ENCODE results near the gene TMEM200B. TPM values are rescaled to one million over a fixed set of nuclear protein-coding genes. Genes with fewer than 3 reads are reported as not detected.
"Not testable (repeated sequence)": the region's sequence is repeated elsewhere in the genome, so short reads cannot be mapped to it uniquely, and the experiment has no call there.

Gene TMEM200B
- total RNA-seq, 1 donor from 2014 or later: 15.4 TPM

- peaks cover 24% of the 10 kb centered on the region for H3K4me1 Mint-ChIP-seq (ENCODE audit: low read depth)
- H3K36me3 Mint-ChIP-seq (ENCODE audit: low read depth): peaks cover 21% of the 10 kb centered on the region
Measured at GRCh38 chr1:29159773-29160172, 36.1 kb upstream of the TMEM200B start.

GRCh38 chr1:29157269-29157601 lies 33.5 kb upstream of the TMEM200B start:
- H3K36me3 Mint-ChIP-seq (ENCODE audit: low read depth): peaks cover 29% of the 10 kb centered on the region
- TF ChIP-seq, protein P1, sequence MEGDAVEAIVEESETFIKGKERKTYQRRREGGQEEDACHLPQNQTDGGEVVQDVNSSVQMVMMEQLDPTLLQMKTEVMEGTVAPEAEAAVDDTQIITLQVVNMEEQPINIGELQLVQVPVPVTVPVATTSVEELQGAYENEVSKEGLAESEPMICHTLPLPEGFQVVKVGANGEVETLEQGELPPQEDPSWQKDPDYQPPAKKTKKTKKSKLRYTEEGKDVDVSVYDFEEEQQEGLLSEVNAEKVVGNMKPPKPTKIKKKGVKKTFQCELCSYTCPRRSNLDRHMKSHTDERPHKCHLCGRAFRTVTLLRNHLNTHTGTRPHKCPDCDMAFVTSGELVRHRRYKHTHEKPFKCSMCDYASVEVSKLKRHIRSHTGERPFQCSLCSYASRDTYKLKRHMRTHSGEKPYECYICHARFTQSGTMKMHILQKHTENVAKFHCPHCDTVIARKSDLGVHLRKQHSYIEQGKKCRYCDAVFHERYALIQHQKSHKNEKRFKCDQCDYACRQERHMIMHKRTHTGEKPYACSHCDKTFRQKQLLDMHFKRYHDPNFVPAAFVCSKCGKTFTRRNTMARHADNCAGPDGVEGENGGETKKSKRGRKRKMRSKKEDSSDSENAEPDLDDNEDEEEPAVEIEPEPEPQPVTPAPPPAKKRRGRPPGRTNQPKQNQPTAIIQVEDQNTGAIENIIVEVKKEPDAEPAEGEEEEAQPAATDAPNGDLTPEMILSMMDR (IDR thresholded peaks at IDR 0.05): no peak
- peaks cover 20% of the 10 kb centered on the region for H3K4me1 Mint-ChIP-seq (ENCODE audit: low read depth)
- H3K27ac Mint-ChIP-seq (ENCODE audit: unreplicated experiment): no peak overlapping the region
- H3K4me3 Mint-ChIP-seq (ENCODE audit: unreplicated experiment): no peak overlapping the region
- H3K27me3 Mint-ChIP-seq (ENCODE audit: low read depth): no peaks in the 10 kb centered on the region
- no peak for DNase-seq (ENCODE audit: low spot score)
- H3K9me3 Mint-ChIP-seq (ENCODE audit: low read depth): no peaks in the 10 kb centered on the region

More at GRCh38 chr1:29159773-29160172, 36.1 kb upstream of the TMEM200B start:
- Mint-ChIP-seq H3K27me3 (ENCODE audit: low read depth) (no peaks in the 10 kb centered on the region), H3K4me3 (ENCODE audit: unreplicated experiment) (no peak overlapping the region), H3K27ac (ENCODE audit: unreplicated experiment) (no peak overlapping the region), H3K9me3 (ENCODE audit: low read depth) (no peaks in the 10 kb centered on the region)
- DNase-seq (ENCODE audit: low spot score): no peak
- TF ChIP-seq, protein P1 (IDR thresholded peaks at IDR 0.05): no peak

DNA sequence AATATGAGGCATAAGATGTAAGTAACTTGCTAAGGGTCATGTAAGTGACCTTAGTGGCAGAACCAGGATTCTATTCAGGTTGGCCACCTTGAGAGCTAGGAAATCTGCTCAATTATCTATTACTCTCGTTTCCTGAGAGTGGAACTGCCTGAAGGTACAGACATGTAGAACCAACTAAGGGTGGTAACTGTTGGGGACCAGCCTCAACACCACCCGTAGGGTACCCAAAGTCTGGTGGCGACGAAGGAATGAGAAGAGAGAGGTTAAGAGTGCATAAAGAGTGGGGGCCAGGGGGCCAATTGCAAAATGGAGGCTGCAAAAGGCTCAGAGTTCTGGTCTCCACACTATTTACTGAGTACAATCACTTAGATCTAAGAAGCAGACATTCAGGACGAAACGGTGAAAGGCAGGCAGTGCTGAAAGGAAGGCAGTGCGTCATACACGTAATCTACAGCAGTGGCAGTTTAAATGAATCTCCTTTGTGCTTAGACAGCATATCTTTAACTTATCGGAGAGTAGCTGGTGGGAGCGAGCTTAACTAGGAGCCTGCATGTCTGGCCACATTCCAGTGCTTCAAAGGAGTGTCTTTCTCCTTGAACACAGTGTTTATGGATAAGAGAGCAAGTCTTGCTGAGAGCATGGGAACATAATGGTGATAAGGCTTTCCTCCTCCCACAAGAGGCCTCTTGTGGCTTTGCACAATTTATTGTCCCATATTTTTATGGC lies 33.0 kb upstream of the TMEM200B start:
- Mint-ChIP-seq H3K4me3 (ENCODE audit: unreplicated experiment) (no peak overlapping the region), H3K27me3 (ENCODE audit: low read depth) (no peaks in the 10 kb centered on the region), H3K9me3 (ENCODE audit: low read depth) (no peaks in the 10 kb centered on the region), H3K36me3 (ENCODE audit: low read depth) (peaks cover 32% of the 10 kb centered on the region), H3K4me1 (ENCODE audit: low read depth) (peaks cover 17% of the 10 kb centered on the region), H3K27ac (ENCODE audit: unreplicated experiment) (peak overlapping the region; percentile 49)
- no peak for DNase-seq (ENCODE audit: low spot score)
- TF ChIP-seq, protein P1 (IDR thresholded peaks at IDR 0.05): no peak

GRCh38 chr1:29152046-29152805 lies 28.5 kb upstream of the TMEM200B start:
- Mint-ChIP-seq H3K4me3 (ENCODE audit: unreplicated experiment) (no peak overlapping the region), H3K9me3 (ENCODE audit: low read depth) (no peaks in the 10 kb centered on the region), H3K27me3 (ENCODE audit: low read depth) (no peaks in the 10 kb centered on the region), H3K4me1 (ENCODE audit: low read depth) (peaks cover 13% of the 10 kb centered on the region), H3K36me3 (ENCODE audit: low read depth) (peaks cover 54% of the 10 kb centered on the region), H3K27ac (ENCODE audit: unreplicated experiment) (no peak overlapping the region)
- DNase-seq (ENCODE audit: low spot score): no peak
- TF ChIP-seq, protein P1 (IDR thresholded peaks at IDR 0.05): no peak

- DNase-seq (ENCODE audit: low spot score): peak; percentile 24
- H3K4me1 Mint-ChIP-seq (ENCODE audit: low read depth); H3K27ac Mint-ChIP-seq (ENCODE audit: unreplicated experiment); H3K9me3 Mint-ChIP-seq (ENCODE audit: low read depth); H3K27me3 Mint-ChIP-seq (ENCODE audit: low read depth); H3K4me3 Mint-ChIP-seq (ENCODE audit: unreplicated experiment): not testable (repeated sequence)
- H3K36me3 Mint-ChIP-seq (ENCODE audit: low read depth): peaks cover 67% of the 10 kb centered on the region
Measured at GRCh38 chr1:29150346-29150745, 26.6 kb upstream of the TMEM200B start.

Measured in chondrocyte (in vitro differentiated cells).